BJ (cell line): Measurements from ENCODE around the gene PLPPR4. TPM values are rescaled to one million over a fixed set of nuclear protein-coding genes. Genes with fewer than 3 reads are reported as not detected.

Source experiments
- CTCF ChIA-PET: fragments of 350-600 bp; formaldehyde crosslinking; extraction: SDS; loops from one replicate; lab custom pipeline; 2021; ENCODE audit warnings: antibody characterized with exemption, inconsistent platforms; lab: Yijun Ruan, JAX
- POLR2A ChIA-PET: fragments of 300-600 bp; sonication (Branson Sonifier 250); formaldehyde crosslinking; extraction: SDS; loops from one replicate; lab custom pipeline; 2021; ENCODE audit warnings: antibody characterized with exemption; lab: Charles Lee
- DNase-seq: peaks from one replicate; pipeline ENCODE4 v3.0.0-alpha.2; 2011; ENCODE audit warnings: low read depth
- H3K27me3 ChIP-seq: 2 replicates; pipeline ENCODE4 v1.6.0; 2011; ENCODE audit warnings: low read length; ENCODE audit not compliant: control insufficient read depth, insufficient read depth
- H3K36me3 ChIP-seq: 2 replicates; pipeline ENCODE4 v1.5.1; 2011; ENCODE audit warnings: low read length; ENCODE audit not compliant: control insufficient read depth, insufficient read depth
- H3K4me3 ChIP-seq: 2 replicates; pipeline ENCODE4 v1.5.1; 2011; ENCODE audit warnings: low read depth, mild to moderate bottlenecking, control low read depth, low read length
- CTCF ChIP-seq: IDR thresholded peaks from 2 replicates; pipeline ENCODE4 v1.5.1; 2011; ENCODE audit warnings: low read depth, mild to moderate bottlenecking, control low read depth, inconsistent platforms, low read length, moderate library complexity; ENCODE audit not compliant: insufficient read depth
- polyA plus RNA-seq: library from polyadenylated mRNA; depleted of rRNA; stranded (reverse); fragments of >200 nt; gene quantifications from 2 replicates; pipeline ENCODE4 v1.2.3, GENCODE V29; 2011

Gene PLPPR4
- polyA plus RNA-seq, 1 experiment = 16.3 TPM

- TF ChIP-seq CTCF = no peak
- ChIA-PET CTCF (no interaction called here), POLR2A (no interaction called here)
- no peaks in the 10 kb centered on the region for H3K27me3 ChIP-seq
- no peaks in the 10 kb centered on the region for H3K36me3 ChIP-seq
- no peak for DNase-seq
- H3K4me3 ChIP-seq = no peak overlapping the region
Measured at GRCh38 chr1:99352821-99353220, 88.5 kb downstream of the PLPPR4 start.

- POLR2A ChIA-PET = no interaction called here
- no peak for DNase-seq
- Histone ChIP-seq H3K4me3 (no peak overlapping the region), H3K27me3 (no peaks in the 10 kb centered on the region), H3K36me3 (no peaks in the 10 kb centered on the region)
- CTCF ChIA-PET = interaction anchor here (1.1 kb wide), 1 partner anchor 15 kb away, joined by 3 read pairs; no protein-coding TSS in a partner anchor
- no peak for TF ChIP-seq CTCF
Measured at GRCh38 chr1:99358770-99359169, 94.5 kb downstream of the PLPPR4 start.
